WERI-Rb-1 (cell line): ENCODE measurements around the gene EFHC1.

Source experiments
- DNase-seq: peaks from one replicate; pipeline ENCODE4 v3.0.0-alpha.2; 2020
- H3K27ac ChIP-seq: fragments of 250-450 bp; sonication (Bioruptor Pico); 2 replicates; pipeline ENCODE4 v1.5.1; 2020; ENCODE audit warnings: mild to moderate bottlenecking, moderate library complexity
- H3K27me3 ChIP-seq: fragments of 250-450 bp; sonication (Bioruptor Pico); 2 replicates; pipeline ENCODE4 v1.5.1; 2021; ENCODE audit warnings: mild to moderate bottlenecking, low read depth, moderate library complexity; ENCODE audit not compliant: insufficient read depth, severe bottlenecking
- H3K36me3 ChIP-seq: fragments of 250-450 bp; sonication (Bioruptor Pico); 2 replicates; pipeline ENCODE4 v1.5.1; 2020; ENCODE audit warnings: mild to moderate bottlenecking, moderate library complexity
- H3K4me3 ChIP-seq: 2 replicates; pipeline ENCODE4 v1.5.1; 2011; ENCODE audit warnings: low read depth, mild to moderate bottlenecking, control low read depth, low read length
- H3K9me3 ChIP-seq: fragments of 250-450 bp; sonication (Bioruptor Pico); 2 replicates; pipeline ENCODE4 v1.5.1; 2021; ENCODE audit warnings: mild to moderate bottlenecking, moderate library complexity; ENCODE audit not compliant: severe bottlenecking
- CTCF ChIP-seq: IDR thresholded peaks from 2 replicates; pipeline ENCODE4 v1.5.1; 2011; ENCODE audit warnings: low read depth, mild to moderate bottlenecking, control low read depth, inconsistent platforms, low read length

EFHC1 gene

GRCh38 chr6:52519618-52520017, 99.5 kb downstream of the EFHC1 start:
- H3K27me3 ChIP-seq, result no peaks in the 10 kb centered on the region
- DNase-seq, result no peak
- no peak overlapping the region for H3K4me3 ChIP-seq
- no peak for TF ChIP-seq CTCF
- H3K9me3 ChIP-seq, result no peaks in the 10 kb centered on the region
- no peak overlapping the region for H3K27ac ChIP-seq
- H3K36me3 ChIP-seq, result peaks cover 28% of the 10 kb centered on the region

- H3K4me3 ChIP-seq, result no peak overlapping the region
- H3K27me3 ChIP-seq, result no peaks in the 10 kb centered on the region
- no peak for TF ChIP-seq CTCF
- no peak for DNase-seq
- H3K27ac ChIP-seq, result no peak overlapping the region
- peaks cover 14% of the 10 kb centered on the region for H3K36me3 ChIP-seq
- H3K9me3 ChIP-seq, result no peaks in the 10 kb centered on the region
These were observed 102.0 kb downstream of the EFHC1 start for GRCh38 chr6:52522151-52522626.

- H3K27me3 ChIP-seq, result no peaks in the 10 kb centered on the region
- no peak overlapping the region for H3K27ac ChIP-seq
- no peak overlapping the region for H3K4me3 ChIP-seq
- H3K36me3 ChIP-seq, result peaks cover 14% of the 10 kb centered on the region
- H3K9me3 ChIP-seq, result no peaks in the 10 kb centered on the region
- no peak for TF ChIP-seq CTCF
- no peak for DNase-seq
These were observed 102.5 kb downstream of the EFHC1 start for GRCh38 chr6:52522655-52523054.

GRCh38 chr6:52523378-52524142, 103.4 kb downstream of the EFHC1 start:
- DNase-seq, result no peak
- TF ChIP-seq CTCF, result no peak
- Histone ChIP-seq H3K9me3 (no peaks in the 10 kb centered on the region), H3K4me3 (no peak overlapping the region), H3K36me3 (peaks cover 14% of the 10 kb centered on the region), H3K27me3 (no peaks in the 10 kb centered on the region), H3K27ac (no peak overlapping the region)

- Histone ChIP-seq H3K9me3 (no peaks in the 10 kb centered on the region), H3K36me3 (peaks cover 14% of the 10 kb centered on the region), H3K27ac (peak overlapping the region; percentile 4), H3K4me3 (no peak overlapping the region), H3K27me3 (no peaks in the 10 kb centered on the region)
- DNase-seq, result peak; percentile 71
- TF ChIP-seq CTCF, result no peak
These were observed 104.8 kb downstream of the EFHC1 start for GRCh38 chr6:52524918-52525317.

GRCh38 chr6:52526634-52527033, 106.5 kb downstream of the EFHC1 start:
- Histone ChIP-seq H3K36me3 (peaks cover 11% of the 10 kb centered on the region), H3K27ac (no peak overlapping the region), H3K4me3 (no peak overlapping the region), H3K9me3 (no peaks in the 10 kb centered on the region), H3K27me3 (no peaks in the 10 kb centered on the region)
- no peak for TF ChIP-seq CTCF
- no peak for DNase-seq
